CD4-positive, CD25-positive, alpha-beta regulatory T cell (primary cell): ENCODE data around the gene TOMM6. TPM values are rescaled to one million over a fixed set of nuclear protein-coding genes. Genes with fewer than 3 reads are reported as not detected.

Experiments used
- ATAC-seq, 2 donors: fragments of 150-1000 bp; cut with Tn5 transposase; one replicate each; pipeline ENCODE4 v1.10.0; 2021; ENCODE audit warnings: low read depth in 2 of 2, moderate number of reproducible peaks in 2 of 2, moderate library complexity in 1 of 2
- DNase-seq, 3 donors: peaks; one replicate each; pipeline versions ENCODE4 v3.0.0 to v3.0.0-alpha.2; 2012 to 2022; ENCODE audit warnings: mixed read lengths in 1 of 3
- H3K27ac ChIP-seq: one replicate; pipeline ENCODE4 v1.7.0; 2013; ENCODE audit warnings: mild to moderate bottlenecking, low read length; ENCODE audit not compliant: insufficient read depth, poor library complexity, severe bottlenecking
- H3K27me3 ChIP-seq: one replicate; pipeline ENCODE4 v1.7.0; 2013; ENCODE audit warnings: low read length; ENCODE audit not compliant: control insufficient read depth, insufficient read depth
- H3K36me3 ChIP-seq: one replicate; pipeline ENCODE4 v1.7.0; 2013; ENCODE audit warnings: mild to moderate bottlenecking, low read length, moderate library complexity; ENCODE audit not compliant: control insufficient read depth, insufficient read depth
- H3K4me1 ChIP-seq: 2 replicates; pipeline ENCODE4 v1.7.0; 2013; ENCODE audit warnings: mild to moderate bottlenecking, low read length; ENCODE audit not compliant: insufficient read depth, control insufficient read depth, poor library complexity, severe bottlenecking
- H3K4me3 ChIP-seq: one replicate; pipeline ENCODE4 v1.7.0; 2013; ENCODE audit warnings: low read depth, mild to moderate bottlenecking, low read length, moderate library complexity
- H3K9me3 ChIP-seq, 2 experiments: 1 replicate in 1 of 2; 2 replicates in 1 of 2; pipeline ENCODE4 v1.7.0; 2013; ENCODE audit warnings: low read length in 2 of 2, mild to moderate bottlenecking in 1 of 2, moderate library complexity in 1 of 2; ENCODE audit not compliant: control insufficient read depth in 2 of 2
- H3K27ac Mint-ChIP-seq, 3 donors: one replicate each; pipeline ENCODE4 v1.8.0; 2020 to 2022; ENCODE audit warnings: mild to moderate bottlenecking in 3 of 3, mixed read lengths in 3 of 3, moderate library complexity in 2 of 3
- H3K27me3 Mint-ChIP-seq: one replicate; pipeline ENCODE4 v1.8.0; 2022; ENCODE audit warnings: mild to moderate bottlenecking, mixed read lengths
- H3K36me3 Mint-ChIP-seq: one replicate; pipeline ENCODE4 v1.8.0; 2020; ENCODE audit warnings: mixed read lengths
- H3K4me1 Mint-ChIP-seq, 4 donors: one replicate each; pipeline ENCODE4 v1.8.0; 2020 to 2022; ENCODE audit warnings: mixed read lengths in 4 of 4, mild to moderate bottlenecking in 1 of 4
- H3K4me3 Mint-ChIP-seq, 4 donors: one replicate each; pipeline ENCODE4 v1.8.0; 2020 to 2022; ENCODE audit warnings: mild to moderate bottlenecking in 4 of 4, mixed read lengths in 4 of 4, moderate library complexity in 3 of 4
- H3K9me3 Mint-ChIP-seq, 7 donors: one replicate each; pipeline ENCODE4 v1.8.0; 2020 to 2022; ENCODE audit warnings: mixed read lengths in 7 of 7, mild to moderate bottlenecking in 3 of 7, moderate library complexity in 2 of 7
- polyA plus RNA-seq, 4 donors: library from polyadenylated mRNA; unstranded; fragments of 300-500 nt; fragmentation: Illumina TruSeq; gene quantifications; one replicate each; pipeline ENCODE4 v1.2.3, GENCODE V29; 2021
- total RNA-seq: library from RNA; stranded (reverse); gene quantifications from one replicate; pipeline ENCODE4 v1.2.3, GENCODE V29; 2022

Gene TOMM6
- total RNA-seq, result 102 TPM
- 100 to 1,000 TPM; 315 to 364 (median 362) TPM for polyA plus RNA-seq

GRCh38 chr6:41787219-41787917 lies at the start of gene TOMM6:
TSS of gene TOMM6 (plus strand) at chr6:41787694. CDS start at chr6:41787698, 4 bp downstream.
- no peaks in the 10 kb centered on the region for H3K9me3 ChIP-seq
- peak within 1 kb of the TSS; percentile 97 to 99 (median 97) for H3K27ac Mint-ChIP-seq
- H3K27me3 ChIP-seq, result no peaks in the 10 kb centered on the region
- H3K4me1 Mint-ChIP-seq, result peaks cover 6 to 26% (median 12%) of the 10 kb centered on the region in 4 donors
- peak within 1 kb of the TSS; percentile 96 to 97 (median 96) for H3K4me3 Mint-ChIP-seq
- ATAC-seq, result peak; percentile 83 to 86
- no peaks in the 10 kb centered on the region for H3K9me3 Mint-ChIP-seq
- H3K36me3 ChIP-seq, result peaks cover 24% of the 10 kb centered on the region
- H3K4me3 ChIP-seq, result peak within 1 kb of the TSS; percentile 98
- H3K4me1 ChIP-seq, result peaks cover 24% of the 10 kb centered on the region
- peak; percentile 92 to 96 (median 95) for DNase-seq
- peaks cover 8% of the 10 kb centered on the region for H3K36me3 Mint-ChIP-seq
- peak within 1 kb of the TSS; percentile 86 for H3K27ac ChIP-seq
- peaks cover 13% of the 10 kb centered on the region for H3K27me3 Mint-ChIP-seq

GRCh38 chr6:41739041-41739440 lies 48.5 kb upstream of the TOMM6 start:
- Mint-ChIP-seq H3K9me3 (no peaks in the 10 kb centered on the region), H3K27me3 (no peaks in the 10 kb centered on the region), H3K27ac (no peak overlapping the region), H3K4me1 (peaks cover 0 to 8% (median 1%) of the 10 kb centered on the region in 4 donors), H3K4me3 (no peak overlapping the region), H3K36me3 (no peaks in the 10 kb centered on the region)
- DNase-seq (no peak), ATAC-seq (no peak)
- H3K36me3 ChIP-seq, result no peaks in the 10 kb centered on the region
- H3K27me3 ChIP-seq, result no peaks in the 10 kb centered on the region
- no peak overlapping the region for H3K27ac ChIP-seq
- H3K4me3 ChIP-seq, result no peak overlapping the region
- no peaks in the 10 kb centered on the region for H3K9me3 ChIP-seq
- H3K4me1 ChIP-seq, result peaks cover 6% of the 10 kb centered on the region

GRCh38 chr6:41740366-41741162 lies 46.9 kb upstream of the TOMM6 start:
- no peaks in the 10 kb centered on the region for H3K27me3 ChIP-seq
- H3K4me1 Mint-ChIP-seq, result peaks cover 0 to 7% (median 1%) of the 10 kb centered on the region in 4 donors
- H3K4me3 Mint-ChIP-seq, result no peak overlapping the region
- no peaks in the 10 kb centered on the region for H3K27me3 Mint-ChIP-seq
- H3K4me3 ChIP-seq, result no peak overlapping the region
- ATAC-seq (no peak), DNase-seq (no peak)
- H3K27ac Mint-ChIP-seq, result no peak overlapping the region
- H3K36me3 Mint-ChIP-seq, result no peaks in the 10 kb centered on the region
- no peaks in the 10 kb centered on the region for H3K36me3 ChIP-seq
- H3K27ac ChIP-seq, result no peak overlapping the region
- no peaks in the 10 kb centered on the region for H3K9me3 Mint-ChIP-seq
- no peaks in the 10 kb centered on the region for H3K9me3 ChIP-seq
- H3K4me1 ChIP-seq, result peaks cover 3% of the 10 kb centered on the region

- Mint-ChIP-seq H3K36me3 (no peaks in the 10 kb centered on the region), H3K27ac (no peak overlapping the region), H3K27me3 (no peaks in the 10 kb centered on the region), H3K9me3 (no peaks in the 10 kb centered on the region), H3K4me3 (no peak overlapping the region), H3K4me1 (peaks cover 0 to 2% (median 0%) of the 10 kb centered on the region in 4 donors)
- no peaks in the 10 kb centered on the region for H3K36me3 ChIP-seq
- no peaks in the 10 kb centered on the region for H3K27me3 ChIP-seq
- H3K9me3 ChIP-seq, result no peaks in the 10 kb centered on the region
- H3K4me1 ChIP-seq, result no peaks in the 10 kb centered on the region
- no peak overlapping the region for H3K4me3 ChIP-seq
- DNase-seq, result no peak
- ATAC-seq, result no peak
- H3K27ac ChIP-seq, result no peak overlapping the region
These were observed 45.6 kb upstream of the TOMM6 start for GRCh38 chr6:41741625-41742490.

- Mint-ChIP-seq H3K36me3 (no peaks in the 10 kb centered on the region), H3K9me3 (peaks cover 0 to 2% (median 0%) of the 10 kb centered on the region in 7 donors), H3K27ac (peak overlapping the region in 1 of 3 donors; percentile 55), H3K27me3 (no peaks in the 10 kb centered on the region), H3K4me1 (peaks cover 0 to 2% (median 0%) of the 10 kb centered on the region in 4 donors), H3K4me3 (no peak overlapping the region)
- Histone ChIP-seq H3K27me3 (no peaks in the 10 kb centered on the region), H3K4me1 (no peaks in the 10 kb centered on the region), H3K36me3 (no peaks in the 10 kb centered on the region), H3K9me3 (no peaks in the 10 kb centered on the region), H3K4me3 (no peak overlapping the region), H3K27ac (no peak overlapping the region)
- ATAC-seq (no peak), DNase-seq (no peak)
These were observed 43.9 kb upstream of the TOMM6 start for GRCh38 chr6:41743406-41744235.

GRCh38 chr6:41744236-41744787 lies 43.2 kb upstream of the TOMM6 start:
- Mint-ChIP-seq H3K4me1 (peaks cover 0 to 2% (median 0%) of the 10 kb centered on the region in 4 donors), H3K27ac (peak overlapping the region in 1 of 3 donors; percentile 55), H3K9me3 (peaks cover 0 to 2% (median 0%) of the 10 kb centered on the region in 7 donors), H3K4me3 (no peak overlapping the region), H3K27me3 (no peaks in the 10 kb centered on the region), H3K36me3 (no peaks in the 10 kb centered on the region)
- H3K27me3 ChIP-seq, result no peaks in the 10 kb centered on the region
- H3K36me3 ChIP-seq, result no peaks in the 10 kb centered on the region
- no peaks in the 10 kb centered on the region for H3K9me3 ChIP-seq
- ATAC-seq, result no peak
- no peaks in the 10 kb centered on the region for H3K4me1 ChIP-seq
- H3K4me3 ChIP-seq, result no peak overlapping the region
- no peak overlapping the region for H3K27ac ChIP-seq
- no peak for DNase-seq
